GM12878 (cell line): ENCODE data around the gene PTGES2. TPM values are rescaled to one million over a fixed set of nuclear protein-coding genes. Genes with fewer than 3 reads are reported as not detected.

ENCODE experiments used
- ATAC-seq: fragments of 200-7000 bp; cut with Tn5 transposase; 3 replicates; pipeline ENCODE4 v1.9.1; 2020; ENCODE audit warnings: mild to moderate bottlenecking, moderate library complexity
- BruUV-seq: library from RNA; stranded (reverse); fragments of 400-500 nt; replicated peaks from 2 replicates; lab custom pipeline; 2021; lab: Mats Ljungman, UMichigan
- CTCF ChIA-PET: fragments of 300-600 bp; sonication (Branson Sonifier 250); formaldehyde crosslinking; extraction: SDS; loops from one replicate; lab custom pipeline; 2021; ENCODE audit warnings: inconsistent platforms; lab: Yijun Ruan, JAX
- POLR2A ChIA-PET: fragments of 350-600 bp; formaldehyde crosslinking; extraction: SDS; loops from one replicate; lab custom pipeline; 2021; ENCODE audit warnings: inconsistent platforms; lab: Charles Lee
- RAD21 ChIA-PET: fragments of 300-600 bp; sonication (Branson Sonifier 250); formaldehyde crosslinking; loops from one replicate; lab custom pipeline; 2023; ENCODE audit warnings: antibody characterized with exemption; ENCODE audit not compliant: unreplicated experiment; lab: Charles Lee
- SMC1A ChIA-PET: fragments of 300-600 bp; sonication (Branson Sonifier 250); formaldehyde crosslinking; loops from one replicate; lab custom pipeline; 2023; ENCODE audit not compliant: unreplicated experiment, uncharacterized antibody; lab: Charles Lee
- DNase-seq: peaks from one replicate; pipeline ENCODE4 v3.0.0-alpha.2; 2011; ENCODE audit warnings: low read depth, low spot score
- FAIRE-seq: peaks from 3 replicates; lab custom pipeline; 2011; peaks lifted over from hg19 to GRCh38; lab: Jason Lieb, UNC
- H2AFZ ChIP-seq: 2 replicates; pipeline ENCODE4 v1.6.0; 2011; ENCODE audit warnings: low read depth, low read length, control low read depth; ENCODE audit not compliant: control insufficient read depth
- H3K27ac ChIP-seq: 2 replicates; pipeline ENCODE4 v1.5.1; 2011; ENCODE audit warnings: control low read depth; ENCODE audit not compliant: control insufficient read depth, insufficient read depth
- H3K27me3 ChIP-seq, 2 experiments: replicated peaks in 1 of 2; 2 replicates each; pipeline versions ENCODE4 v1.6.0 to v1.6.1; 2011; ENCODE audit warnings: low read length in 1 of 2; ENCODE audit not compliant: control insufficient read depth in 2 of 2, insufficient read depth in 2 of 2
- H3K36me3 ChIP-seq, 2 experiments: 2 replicates each; pipeline ENCODE4 v1.5.1; 2011; ENCODE audit warnings: low read length in 1 of 2; ENCODE audit not compliant: control insufficient read depth in 2 of 2, insufficient read depth in 2 of 2
- H3K4me1 ChIP-seq: 2 replicates; pipeline ENCODE4 v1.6.1; 2011; ENCODE audit warnings: mild to moderate bottlenecking, low read length, moderate library complexity, mixed read lengths; ENCODE audit not compliant: control insufficient read depth, insufficient read depth
- H3K4me2 ChIP-seq: 2 replicates; pipeline ENCODE4 v1.6.0; 2011; ENCODE audit warnings: control low read depth; ENCODE audit not compliant: control insufficient read depth, insufficient read depth
- H3K4me3 ChIP-seq: fragments of 200-600 bp; sonication (generic); 2 replicates; pipeline ENCODE4 v1.5.1; 2016
- H3K79me2 ChIP-seq: 2 replicates; pipeline ENCODE4 v1.6.0; 2011; ENCODE audit warnings: low read length; ENCODE audit not compliant: control insufficient read depth, insufficient read depth
- H3K9ac ChIP-seq: 2 replicates; pipeline ENCODE4 v1.8.0; 2011; ENCODE audit warnings: low read length, control low read depth, mixed read lengths; ENCODE audit not compliant: control insufficient read depth, insufficient read depth
- H3K9me3 ChIP-seq: replicated peaks from 3 replicates; pipeline ENCODE4 v1.5.1; 2011; ENCODE audit warnings: mild to moderate bottlenecking, low read length; ENCODE audit not compliant: control insufficient read depth, insufficient read depth
- H4K20me1 ChIP-seq: 2 replicates; pipeline ENCODE4 v1.6.0; 2011; ENCODE audit not compliant: control insufficient read depth, insufficient read depth
- BACH1 ChIP-seq: fragments of 450-650 bp; IDR thresholded peaks from 2 replicates; pipeline ENCODE4 v1.6.1; 2017; ENCODE audit warnings: mild to moderate bottlenecking, borderline replicate concordance
- CREM ChIP-seq: IDR thresholded peaks from 2 replicates; pipeline ENCODE4 v1.6.1; 2014; ENCODE audit warnings: antibody characterized with exemption, low read depth
- HDAC6 ChIP-seq: fragments of 200-600 bp; sonication (generic); IDR thresholded peaks from one replicate; pipeline ENCODE4 v1.8.0; 2017; ENCODE audit warnings: antibody characterized with exemption; ENCODE audit not compliant: unreplicated experiment
- KDM1A ChIP-seq: fragments of 200-600 bp; sonication (generic); IDR thresholded peaks from 2 replicates; pipeline ENCODE4 v1.6.1; 2016; ENCODE audit warnings: borderline replicate concordance
- MEF2A ChIP-seq: IDR thresholded peaks from 2 replicates; pipeline ENCODE4 v1.6.1; 2011; ENCODE audit warnings: low read depth, mild to moderate bottlenecking, low read length, moderate library complexity; ENCODE audit not compliant: insufficient read depth
- MTA2 ChIP-seq: fragments of 450-650 bp; IDR thresholded peaks from 2 replicates; pipeline ENCODE4 v1.6.1; 2016; ENCODE audit warnings: low read depth, mild to moderate bottlenecking, moderate library complexity
- NR2F1 ChIP-seq: fragments of 450-650 bp; conservative IDR thresholded peaks from 2 replicates; pipeline ENCODE4 v1.6.1; 2017; ENCODE audit warnings: mild to moderate bottlenecking
- RBBP5 ChIP-seq: fragments of 200-600 bp; sonication (generic); conservative IDR thresholded peaks from 2 replicates; pipeline ENCODE4 v1.6.1; 2016
- RFX5 ChIP-seq: IDR thresholded peaks from 2 replicates; pipeline ENCODE4 v1.6.1; 2011; ENCODE audit warnings: low read depth, low read length, improper control_type of control experiment
- SPI1 ChIP-seq: IDR thresholded peaks from 2 replicates; pipeline ENCODE4 v1.6.1; 2011; ENCODE audit warnings: low read depth, mild to moderate bottlenecking, low read length, moderate library complexity, borderline replicate concordance; ENCODE audit not compliant: insufficient read depth
- WRNIP1 ChIP-seq: IDR thresholded peaks from 2 replicates; pipeline ENCODE4 v1.6.1; 2011; ENCODE audit warnings: low read depth, low read length, improper control_type of control experiment, borderline replicate concordance
- WGBS: methylation state at CpG from one replicate; pipeline ENCODE4 v1.1.6; 2016; ENCODE audit warnings: low lambda C conversion rate; ENCODE audit not compliant: insufficient replicate concordance, insufficient coverage; ENCODE audit errors: missing lambda C conversion rate; 5-methylcytosine and 5-hydroxymethylcytosine counted together
- in situ Hi-C: fragments of 300-500 bp; cut with MboI; formaldehyde crosslinking; loops from 9 replicates; pipeline ENCODE4 v1.14.3; 2018; ENCODE audit warnings: mixed read lengths
- intact Hi-C: fragments of 100-400 bp; cut with micrococcal nuclease; formaldehyde crosslinking; loops from one replicate; pipeline ENCODE4 v1.14.2; 2022; ENCODE audit not compliant: unreplicated experiment
- polyA plus RNA-seq, 11 experiments: library from polyadenylated mRNA; depleted of rRNA in 4 of 11; unstranded in 6 of 11; stranded (reverse) in 5 of 11; fragments of >200 nt; fragmentation: Nextera tagmentation in 4 of 11; fragmentation: Illumina TruSeq in 1 of 11; extraction: Ambion mirVana in 4 of 11; extraction: Trizol in 1 of 11; gene quantifications; 1 replicate in 1 of 11; 2 replicates in 10 of 11; pipeline versions ENCODE4 v1.2.1 to v1.2.3, GENCODE V29; 2011 to 2016; ENCODE audit warnings: inconsistent platforms in 2 of 11, missing spikeins in 2 of 11, low read depth in 1 of 11
- total RNA-seq, 4 experiments: library from RNA; depleted of rRNA in 3 of 4; stranded (reverse); fragments of >200 nt in 3 of 4; fragmentation: Illumina TruSeq in 1 of 4; extraction: Trizol in 1 of 4; gene quantifications; 2 replicates each; pipeline versions ENCODE4 v1.2.1 to v1.2.3, GENCODE V29; 2013 to 2021
- TF ChIP-seq, protein P1 (sequence below): fragments of 450-650 bp; IDR thresholded peaks from 2 replicates; pipeline ENCODE4 v1.6.1; 2016; ENCODE audit warnings: mild to moderate bottlenecking, moderate library complexity, borderline replicate concordance
- TF ChIP-seq, protein P2 (sequence below): fragments of 450-650 bp; formaldehyde crosslinking; IDR thresholded peaks from 2 replicates; pipeline ENCODE4 v1.4.0; 2022; ENCODE audit warnings: mild to moderate bottlenecking, moderate library complexity

PTGES2 gene
- total and polyA plus RNA-seq, 10 of the 15 experiments (the other 5 are each of a cell fraction or from before 2014, with no cell fraction given): 2.1 to 141 (median 99.1) TPM

GRCh38 chr9:128143525-128144238 is 16.2 kb upstream of the PTGES2 start:
- no peaks in the 10 kb centered on the region for H3K9me3 ChIP-seq
- TF ChIP-seq, protein P1, sequence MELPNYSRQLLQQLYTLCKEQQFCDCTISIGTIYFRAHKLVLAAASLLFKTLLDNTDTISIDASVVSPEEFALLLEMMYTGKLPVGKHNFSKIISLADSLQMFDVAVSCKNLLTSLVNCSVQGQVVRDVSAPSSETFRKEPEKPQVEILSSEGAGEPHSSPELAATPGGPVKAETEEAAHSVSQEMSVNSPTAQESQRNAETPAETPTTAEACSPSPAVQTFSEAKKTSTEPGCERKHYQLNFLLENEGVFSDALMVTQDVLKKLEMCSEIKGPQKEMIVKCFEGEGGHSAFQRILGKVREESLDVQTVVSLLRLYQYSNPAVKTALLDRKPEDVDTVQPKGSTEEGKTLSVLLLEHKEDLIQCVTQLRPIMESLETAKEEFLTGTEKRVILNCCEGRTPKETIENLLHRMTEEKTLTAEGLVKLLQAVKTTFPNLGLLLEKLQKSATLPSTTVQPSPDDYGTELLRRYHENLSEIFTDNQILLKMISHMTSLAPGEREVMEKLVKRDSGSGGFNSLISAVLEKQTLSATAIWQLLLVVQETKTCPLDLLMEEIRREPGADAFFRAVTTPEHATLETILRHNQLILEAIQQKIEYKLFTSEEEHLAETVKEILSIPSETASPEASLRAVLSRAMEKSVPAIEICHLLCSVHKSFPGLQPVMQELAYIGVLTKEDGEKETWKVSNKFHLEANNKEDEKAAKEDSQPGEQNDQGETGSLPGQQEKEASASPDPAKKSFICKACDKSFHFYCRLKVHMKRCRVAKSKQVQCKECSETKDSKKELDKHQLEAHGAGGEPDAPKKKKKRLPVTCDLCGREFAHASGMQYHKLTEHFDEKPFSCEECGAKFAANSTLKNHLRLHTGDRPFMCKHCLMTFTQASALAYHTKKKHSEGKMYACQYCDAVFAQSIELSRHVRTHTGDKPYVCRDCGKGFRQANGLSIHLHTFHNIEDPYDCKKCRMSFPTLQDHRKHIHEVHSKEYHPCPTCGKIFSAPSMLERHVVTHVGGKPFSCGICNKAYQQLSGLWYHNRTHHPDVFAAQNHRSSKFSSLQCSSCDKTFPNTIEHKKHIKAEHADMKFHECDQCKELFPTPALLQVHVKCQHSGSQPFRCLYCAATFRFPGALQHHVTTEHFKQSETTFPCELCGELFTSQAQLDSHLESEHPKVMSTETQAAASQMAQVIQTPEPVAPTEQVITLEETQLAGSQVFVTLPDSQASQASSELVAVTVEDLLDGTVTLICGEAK: no peak
- TF ChIP-seq MEF2A (no peak), KDM1A (no peak), WRNIP1 (no peak), CREM (no peak), BACH1 (no peak), RBBP5 (no peak), NR2F1 (no peak), RFX5 (no peak), SPI1 (no peak), MTA2 (no peak), HDAC6 (no peak)
- TF ChIP-seq, protein P2, sequence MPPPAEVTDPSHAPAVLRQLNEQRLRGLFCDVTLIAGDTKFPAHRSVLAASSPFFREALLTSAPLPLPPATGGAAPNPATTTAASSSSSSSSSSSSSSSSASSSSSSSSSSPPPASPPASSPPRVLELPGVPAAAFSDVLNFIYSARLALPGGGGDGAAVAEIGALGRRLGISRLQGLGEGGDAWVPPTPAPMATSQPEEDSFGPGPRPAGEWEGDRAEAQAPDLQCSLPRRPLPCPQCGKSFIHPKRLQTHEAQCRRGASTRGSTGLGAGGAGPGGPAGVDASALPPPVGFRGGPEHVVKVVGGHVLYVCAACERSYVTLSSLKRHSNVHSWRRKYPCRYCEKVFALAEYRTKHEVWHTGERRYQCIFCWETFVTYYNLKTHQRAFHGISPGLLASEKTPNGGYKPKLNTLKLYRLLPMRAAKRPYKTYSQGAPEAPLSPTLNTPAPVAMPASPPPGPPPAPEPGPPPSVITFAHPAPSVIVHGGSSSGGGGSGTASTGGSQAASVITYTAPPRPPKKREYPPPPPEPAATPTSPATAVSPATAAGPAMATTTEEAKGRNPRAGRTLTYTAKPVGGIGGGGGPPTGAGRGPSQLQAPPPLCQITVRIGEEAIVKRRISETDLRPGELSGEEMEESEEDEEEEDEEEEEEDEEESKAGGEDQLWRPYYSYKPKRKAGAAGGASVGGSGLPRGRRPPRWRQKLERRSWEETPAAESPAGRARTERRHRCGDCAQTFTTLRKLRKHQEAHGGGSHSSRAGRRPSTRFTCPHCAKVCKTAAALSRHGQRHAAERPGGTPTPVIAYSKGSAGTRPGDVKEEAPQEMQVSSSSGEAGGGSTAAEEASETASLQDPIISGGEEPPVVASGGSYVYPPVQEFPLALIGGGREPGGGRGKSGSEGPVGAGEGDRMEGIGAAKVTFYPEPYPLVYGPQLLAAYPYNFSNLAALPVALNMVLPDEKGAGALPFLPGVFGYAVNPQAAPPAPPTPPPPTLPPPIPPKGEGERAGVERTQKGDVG: no peak
- TF ChIP-seq, all 136 proteins: peak for 0
- intact Hi-C loops: no loop called here
- H3K27me3 ChIP-seq: peaks cover 0 to 1% of the 10 kb centered on the region in 2 experiments; a peak in 2 of 4 replicates
- no peaks in the 10 kb centered on the region for H3K36me3 ChIP-seq
- in situ Hi-C loops: no loop called here
- POLR2A ChIA-PET: no interaction called here
- FAIRE-seq (no peak), DNase-seq (no peak), ATAC-seq (peak; percentile 37; the same call in 1 of the 3 replicates)
- SMC1A ChIA-PET: interaction anchor here (1.0 kb wide), 1 partner anchor 26 kb away, joined by 3 read pairs; no protein-coding TSS in a partner anchor
- 47% methylated on average over 8 of the region's 8 CpGs for WGBS
- H2AFZ ChIP-seq: no peak overlapping the region
- no peak overlapping the region for H3K4me2 ChIP-seq
- RAD21 ChIA-PET: no interaction called here
- no peaks in the 10 kb centered on the region for H3K4me1 ChIP-seq
- no peak overlapping the region for H3K9ac ChIP-seq
- no peak overlapping the region for H3K4me3 ChIP-seq
- CTCF ChIA-PET: interaction anchor here (0.8 to 1.5 kb wide), 2 partner anchors 15 to 18 kb away, joined by 3 to 4 read pairs; no protein-coding TSS in a partner anchor
- no peak overlapping the region for H3K27ac ChIP-seq
- BruUV-seq: no TSS peak
- no peaks in the 10 kb centered on the region for H3K79me2 ChIP-seq
- no peaks in the 10 kb centered on the region for H4K20me1 ChIP-seq
